Measurements from ENCODE around the gene ADAM17. TPM values are rescaled to one million over a fixed set of nuclear protein-coding genes. Genes with fewer than 3 reads are reported as not detected.
A peak's percentile ranks its signal among the peaks of the same experiment; 100 is the strongest.
"Not testable (repeated sequence)": the region's sequence is repeated elsewhere in the genome, so short reads cannot be mapped to it uniquely, and the experiment has no call there.

ADAM17 gene
- total and polyA plus RNA-seq, 9 of the 15 experiments (the other 6 are each of a cell fraction or from before 2014, with no cell fraction given) = 5.8 to 30.0 (median 19.0) TPM

GRCh38 chr2:9595746-9596145 lies 40.1 kb upstream of the ADAM17 start:
- ChIA-PET POLR2A (interaction anchor here (1.1 to 1.8 kb wide), 4 partner anchors 10 to 41 kb away, joined by 3 to 6 read pairs (median 4); partner anchors contain the start of gene ADAM17), CTCF (ENCODE audit: low intra/inter-chr PET ratio) (no interaction called here)
- H3K36me3 ChIP-seq (ENCODE audit: control insufficient read depth, insufficient read depth, low read length) = peaks cover 49% of the 10 kb centered on the region
- 0% methylated on average over 2 of the region's 2 CpGs for whole genome bisulfite sequencing (ENCODE audit: insufficient coverage, low coverage, missing lambda C conversion rate)
- peak overlapping the region in 1 of 2 experiments; percentile 21; a peak in 1 of 4 replicates for H3K9ac ChIP-seq (ENCODE audit: insufficient read depth in 1 of 2, low read depth in 2 of 2, low read length in 2 of 2)
- DNase-seq (ENCODE audit: extremely low read depth in 1 of 4, low spot score in 3 of 4) (no peak), ATAC-seq (peak; percentile 42), FAIRE-seq (no peak)
- H3K9me3 ChIP-seq (replicated peaks; ENCODE audit: control insufficient read depth, insufficient read depth, low read depth, low read length) = no peaks in the 10 kb centered on the region; the same call in none of the 2 replicates
- H3K27ac ChIP-seq (ENCODE audit: extremely low read depth, low read depth, low read length) = peak overlapping the region; percentile 43; the same call in 1 of the 3 replicates
- no peak overlapping the region for H3K4me3 ChIP-seq
- H2AFZ ChIP-seq (ENCODE audit: low read depth, low read length) = no peak overlapping the region
- H3K79me2 ChIP-seq (ENCODE audit: control insufficient read depth, insufficient read depth, low read length) = peaks cover 87% of the 10 kb centered on the region
- no peaks in the 10 kb centered on the region for H3K9me1 ChIP-seq (ENCODE audit: control insufficient read depth, insufficient read depth, low read length)
- intact Hi-C loops (cut with micrococcal nuclease) (no loop called here), in situ Hi-C loops (cut with MboI) (no loop called here)
- TF ChIP-seq NR2C2 (CRISPR knock-in tag; IDR thresholded peaks at IDR 0.05) (no peak), NR2C2 (tag; IDR thresholded peaks at IDR 0.05) (0 out of 2 replicates have a peak, but pooled peaks have one; percentile 4), ZNF384 (IDR thresholded peaks at IDR 0.05; ENCODE audit: low read depth, low read length) (0 out of 2 replicates have a peak, but pooled peaks have one; percentile 21), TEAD2 (tag; IDR thresholded peaks at IDR 0.05) (no peak)
- no TSS peak for BruUV-seq (replicated peaks)
- H3K4me1 ChIP-seq (replicated peaks in 1 of 2; ENCODE audit: control insufficient read depth in 2 of 2, insufficient read depth in 2 of 2, low read length in 2 of 2) = peaks cover 5 to 20% of the 10 kb centered on the region in 2 experiments; a peak in 3 of 5 replicates
- peak overlapping the region; percentile 40; the same call in 1 of the 2 replicates for H3K4me2 ChIP-seq (ENCODE audit: insufficient read depth, low read length)
- H3K27me3 ChIP-seq (ENCODE audit: control insufficient read depth in 2 of 2, insufficient read depth in 2 of 2, low read length in 2 of 2) = no peaks in the 10 kb centered on the region
- H4K20me1 ChIP-seq (replicated peaks; ENCODE audit: control insufficient read depth, insufficient read depth, low read length) = no peaks in the 10 kb centered on the region; the same call in 1 of the 2 replicates

GRCh38 chr2:9595256-9595655 lies 39.6 kb upstream of the ADAM17 start:
- H3K9ac ChIP-seq (ENCODE audit: insufficient read depth in 1 of 2, low read depth in 2 of 2, low read length in 2 of 2) = not testable (repeated sequence)
- peaks cover 51% of the 10 kb centered on the region for H3K36me3 ChIP-seq (ENCODE audit: control insufficient read depth, insufficient read depth, low read length)

More at GRCh38 chr2:9595256-9595655, 39.6 kb upstream of the ADAM17 start:
- in situ Hi-C loops (cut with MboI); CTCF ChIA-PET (ENCODE audit: low intra/inter-chr PET ratio); BruUV-seq (replicated peaks); intact Hi-C loops (cut with micrococcal nuclease); H3K4me3 ChIP-seq; H3K27me3 ChIP-seq (ENCODE audit: control insufficient read depth in 2 of 2, insufficient read depth in 2 of 2, low read length in 2 of 2); H3K9me3 ChIP-seq (replicated peaks; ENCODE audit: control insufficient read depth, insufficient read depth, low read depth, low read length); H3K4me2 ChIP-seq (ENCODE audit: insufficient read depth, low read length); H4K20me1 ChIP-seq (replicated peaks; ENCODE audit: control insufficient read depth, insufficient read depth, low read length); H2AFZ ChIP-seq (ENCODE audit: low read depth, low read length); H3K9me1 ChIP-seq (ENCODE audit: control insufficient read depth, insufficient read depth, low read length); TF ChIP-seq NR2C2 (CRISPR knock-in tag; IDR thresholded peaks at IDR 0.05); ATF3 (CRISPR knock-in tag; conservative IDR thresholded peaks at IDR 0.05): not testable (repeated sequence)
- peak; percentile 42; the same call in 1 of the 2 replicates for TF ChIP-seq SMARCE1 (IDR thresholded peaks at IDR 0.05)
- peak; percentile 67 for TF ChIP-seq ARID1B (IDR thresholded peaks at IDR 0.05)
- TF ChIP-seq NR2C2 (tag; IDR thresholded peaks at IDR 0.05) = peak; percentile 40; the same call in 1 of the 2 replicates
- peak; percentile 73 for TF ChIP-seq ATF3 (IDR thresholded peaks at IDR 0.05)
- TF ChIP-seq TCF3 (CRISPR knock-in tag; IDR thresholded peaks at IDR 0.05) = peak; percentile 16; the same call in 1 of the 2 replicates
- TF ChIP-seq DPF2 (IDR thresholded peaks at IDR 0.05) = peak; percentile 47; the same call in 1 of the 2 replicates
- TF ChIP-seq JUND (IDR thresholded peaks at IDR 0.05; ENCODE audit: borderline replicate concordance, low read depth, low read length) = peak; percentile 69
- TF ChIP-seq JUND (tag; IDR thresholded peaks at IDR 0.05; ENCODE audit: borderline replicate concordance, low read depth, low read length) = peak; percentile 56; the same call in 1 of the 3 replicates
- peak; percentile 47 for TF ChIP-seq SMARCA4 (IDR thresholded peaks at IDR 0.05)
- peak; percentile 71 for TF ChIP-seq FOSL1 (tag; conservative IDR thresholded peaks at IDR 0.05)
- TF ChIP-seq CHD1 (IDR thresholded peaks at IDR 0.05; ENCODE audit: low read length) = peak; percentile 51
- peak; percentile 80 for TF ChIP-seq ADNP (tag; IDR thresholded peaks at IDR 0.05)
- Histone ChIP-seq H3K79me2 (ENCODE audit: control insufficient read depth, insufficient read depth, low read length) (peaks cover 86% of the 10 kb centered on the region), H3K4me1 (replicated peaks in 1 of 2; ENCODE audit: control insufficient read depth in 2 of 2, insufficient read depth in 2 of 2, low read length in 2 of 2) (peaks cover 5 to 20% of the 10 kb centered on the region in 2 experiments; a peak in 3 of 5 replicates), H3K27ac (ENCODE audit: extremely low read depth, low read depth, low read length) (peak overlapping the region; percentile 57; the same call in 2 of the 3 replicates)
- ATAC-seq (peak; percentile 61), DNase-seq (ENCODE audit: extremely low read depth in 1 of 4, low spot score in 3 of 4) (peak in 1 of 4 experiments; percentile 58), FAIRE-seq (peak; percentile 65)
- WGBS (ENCODE audit: insufficient coverage, low coverage, missing lambda C conversion rate) = 3% methylated on average over 5 of the region's 6 CpGs
- POLR2A ChIA-PET = interaction anchor here (0.9 to 1.8 kb wide), 5 partner anchors 10 to 40 kb away, joined by 3 to 6 read pairs (median 4); partner anchors contain the start of gene ADAM17
